NCI-H2196 treated with DMSO at 0.1 percent for 48 hours (cell line): ENCODE measurements around the gene ZSCAN21.

Experiments
- DNase-seq: peaks from one replicate; lab custom pipeline; 2025; ENCODE audit not compliant: unreplicated experiment; lab: John Stamatoyannopoulos, UW

Gene ZSCAN21

DNA sequence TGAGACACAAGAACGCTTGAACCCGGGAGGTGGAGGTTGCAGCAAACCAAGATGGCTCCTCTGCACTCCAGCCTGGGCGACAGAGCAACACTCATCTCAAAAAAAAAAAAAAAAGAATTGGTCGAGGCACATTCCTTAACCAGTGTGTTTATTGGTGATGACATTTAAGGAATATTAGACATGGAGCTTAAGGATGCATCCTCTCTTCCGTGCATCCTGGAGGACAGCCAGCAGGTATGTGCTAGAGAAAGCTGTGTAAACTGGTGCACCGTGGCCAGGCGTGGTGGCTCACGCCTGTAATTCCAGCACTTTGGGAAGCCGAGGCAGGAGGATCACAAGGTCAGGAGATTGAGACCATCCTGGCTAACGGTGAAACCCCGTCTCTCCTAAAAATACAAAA lies 22.4 kb upstream of the ZSCAN21 start:
- DNase-seq = no peak

DNA sequence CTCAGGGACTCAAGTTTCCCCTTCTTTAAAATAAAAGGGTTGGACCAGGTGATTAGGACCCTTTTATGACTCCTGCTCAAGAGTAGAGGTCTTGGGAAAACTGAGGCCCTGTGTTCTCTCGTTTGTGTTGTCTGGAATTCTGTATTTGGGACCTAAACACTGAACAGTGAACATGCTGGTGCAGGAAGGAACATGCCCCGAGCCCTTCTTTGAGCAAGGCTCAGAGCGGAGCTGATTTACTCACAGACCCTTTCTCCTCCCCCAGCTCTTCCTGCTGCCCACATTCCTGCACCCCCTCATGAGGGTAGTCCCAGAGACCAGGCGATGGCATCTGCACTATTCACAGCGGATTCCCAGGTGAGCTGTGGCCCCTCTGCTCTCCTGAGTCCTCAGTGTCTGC lies 20.0 kb upstream of the ZSCAN21 start:
- no peak for DNase-seq

DNA sequence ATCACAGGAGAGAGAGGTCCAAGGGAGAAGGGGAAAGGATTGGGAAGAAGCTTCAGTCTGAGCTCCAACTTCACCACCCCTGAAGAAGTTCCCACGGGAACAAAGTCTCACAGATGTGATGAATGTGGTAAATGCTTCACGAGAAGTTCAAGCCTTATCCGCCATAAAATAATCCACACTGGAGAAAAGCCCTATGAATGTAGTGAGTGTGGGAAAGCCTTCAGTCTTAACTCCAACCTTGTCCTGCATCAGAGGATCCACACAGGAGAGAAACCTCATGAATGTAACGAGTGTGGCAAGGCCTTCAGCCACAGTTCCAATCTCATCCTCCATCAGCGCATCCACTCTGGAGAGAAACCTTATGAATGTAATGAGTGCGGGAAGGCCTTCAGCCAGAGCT lies 16.0 kb upstream of the ZSCAN21 start:
- no peak for DNase-seq

DNA sequence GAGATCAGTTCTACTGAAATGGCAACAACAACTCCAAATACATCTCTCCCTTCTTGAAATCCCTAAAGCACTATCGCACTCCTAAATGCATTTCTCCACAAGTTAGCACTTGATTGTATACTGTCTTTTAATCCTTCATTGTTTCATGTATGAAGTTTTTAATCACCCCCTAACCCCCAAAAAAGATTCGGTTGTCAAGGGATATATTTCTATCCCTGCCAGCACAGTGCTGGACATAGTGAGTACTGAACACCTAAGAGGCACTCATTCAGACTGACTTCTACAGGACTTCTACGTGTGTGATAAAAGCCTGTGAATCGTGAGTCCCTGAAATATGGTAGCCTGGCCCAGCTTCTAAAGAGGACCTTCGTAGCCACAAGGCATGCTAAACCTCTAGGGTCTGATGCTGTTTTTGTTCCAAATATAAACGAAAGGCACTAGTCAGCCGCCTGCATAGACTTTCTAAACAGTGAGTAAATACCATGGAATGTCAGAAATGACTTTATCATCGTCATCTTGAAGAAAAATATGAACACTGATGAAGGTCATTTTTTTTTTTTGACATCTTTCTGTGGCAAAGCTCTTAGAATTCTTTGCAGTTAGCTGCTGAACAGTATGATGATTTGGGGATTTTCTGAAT lies 14.6 kb upstream of the ZSCAN21 start:
- no peak for DNase-seq

DNA sequence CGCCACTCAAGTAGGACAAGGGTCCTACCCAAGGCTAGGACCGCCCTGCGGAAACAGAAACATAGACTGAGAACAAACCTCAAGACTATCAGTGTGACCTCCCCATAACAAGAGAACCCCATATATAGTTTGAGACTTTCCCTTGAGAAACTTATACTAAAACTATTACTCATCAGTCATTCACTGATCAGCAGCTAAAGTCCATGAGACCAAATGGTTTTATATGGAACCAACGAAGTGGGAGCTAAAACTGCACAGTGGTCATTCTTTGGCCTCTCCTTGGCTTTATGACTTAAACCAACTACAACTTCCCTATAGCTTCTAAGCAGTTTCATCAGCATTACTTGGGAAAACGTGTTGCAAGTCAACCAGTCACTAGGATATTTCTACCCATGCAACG lies 13.7 kb upstream of the ZSCAN21 start:
- DNase-seq = no peak

DNA sequence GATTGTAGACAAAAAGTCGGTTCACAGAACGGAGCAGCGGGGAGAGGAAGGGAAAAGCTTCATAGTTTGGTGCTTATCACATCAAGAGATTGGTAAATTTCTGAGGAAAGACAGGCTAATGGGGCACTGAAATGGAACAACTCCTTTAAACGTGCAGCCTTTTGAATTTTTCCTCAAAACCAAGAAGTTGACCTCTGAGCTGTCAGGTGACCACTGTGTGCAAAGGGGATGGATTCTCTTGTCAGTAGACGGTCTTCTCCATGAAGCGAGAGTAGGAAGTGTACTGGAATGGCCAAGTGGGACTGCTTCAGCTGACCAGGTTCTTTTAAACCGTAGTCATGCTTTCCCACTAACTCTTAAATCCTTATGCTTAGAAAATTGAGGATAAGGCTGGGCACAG lies 11.2 kb upstream of the ZSCAN21 start:
- no peak for DNase-seq

DNA sequence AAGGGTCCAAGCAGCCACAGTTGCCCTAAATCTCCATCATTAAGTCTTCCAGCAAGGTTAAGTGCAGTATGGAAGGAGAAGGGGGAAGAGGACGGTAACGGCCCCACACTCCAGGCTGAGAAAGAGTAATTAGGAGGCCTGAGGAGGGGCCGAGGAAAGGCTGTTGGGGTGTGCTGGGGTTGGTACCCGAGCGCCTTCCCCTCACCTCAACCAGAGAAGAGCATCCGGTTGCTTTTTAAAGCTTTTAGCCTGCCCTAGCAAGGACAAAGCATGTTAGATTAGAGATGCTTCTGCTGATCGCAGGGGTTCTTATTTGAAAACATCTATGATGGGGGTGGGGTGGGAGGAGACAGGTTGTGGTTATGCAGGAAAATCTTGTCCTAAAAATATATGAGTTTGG lies 9.0 kb upstream of the ZSCAN21 start:
- no peak for DNase-seq

DNA sequence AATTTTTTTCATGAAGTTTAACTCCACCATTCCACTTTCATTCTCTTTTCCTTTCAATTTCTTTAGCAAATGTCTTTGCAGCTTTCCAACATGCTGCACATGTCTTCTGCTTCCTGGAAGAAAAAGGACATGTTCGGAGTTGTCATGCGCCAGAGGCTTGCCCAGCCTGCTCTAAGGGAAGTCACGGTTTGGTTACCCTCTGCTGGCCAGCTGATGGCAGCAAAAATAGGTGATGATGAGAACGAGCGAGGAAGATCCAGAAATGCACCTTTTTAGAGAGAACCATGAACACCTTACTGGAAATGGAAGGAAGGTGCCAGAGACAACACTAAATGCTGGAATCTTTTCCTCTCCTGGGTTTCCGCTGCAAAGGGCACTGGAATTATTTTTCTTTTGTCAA lies 4.9 kb upstream of the ZSCAN21 start:
- no peak for DNase-seq

DNA sequence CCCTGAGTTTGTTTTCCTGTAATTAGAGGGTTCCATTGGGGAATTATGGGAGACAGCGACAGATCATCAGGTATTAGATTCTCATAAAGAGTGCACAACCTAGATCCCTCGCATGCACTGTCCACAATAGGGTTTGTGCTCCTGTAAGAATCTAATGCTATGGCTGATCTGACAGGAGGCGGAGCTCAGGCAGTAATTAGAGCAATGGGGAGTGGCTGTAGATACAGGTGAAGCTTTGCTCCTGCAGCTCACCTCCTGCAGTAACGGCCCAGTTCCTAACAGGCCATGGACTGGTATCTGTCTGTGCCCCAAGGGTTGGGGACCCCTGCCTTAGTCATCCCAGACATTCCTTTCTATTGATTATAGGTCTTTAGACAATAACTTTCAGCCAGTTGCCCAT lies 894 bp upstream of the ZSCAN21 start:
- DNase-seq = no peak

DNA sequence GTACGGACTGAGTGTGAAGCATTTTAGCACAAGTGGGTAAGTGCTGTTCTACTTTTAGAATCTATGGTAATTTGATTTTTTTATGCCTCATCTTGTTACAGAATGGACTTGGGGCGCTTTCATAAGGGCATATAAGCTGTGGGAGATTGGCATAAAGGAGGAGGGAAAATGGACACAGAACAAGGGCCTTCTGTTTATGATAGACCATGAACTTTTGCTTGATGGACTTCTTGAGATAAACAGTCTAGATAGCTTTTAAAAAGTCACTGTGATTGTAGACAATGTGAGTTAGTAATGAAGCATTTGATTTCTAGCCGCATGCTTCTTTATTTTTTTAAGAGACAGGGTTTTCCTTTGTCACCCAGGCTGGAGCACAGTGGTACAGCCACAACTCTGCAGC lies 2.0 kb downstream of the ZSCAN21 start:
- no peak for DNase-seq

DNA sequence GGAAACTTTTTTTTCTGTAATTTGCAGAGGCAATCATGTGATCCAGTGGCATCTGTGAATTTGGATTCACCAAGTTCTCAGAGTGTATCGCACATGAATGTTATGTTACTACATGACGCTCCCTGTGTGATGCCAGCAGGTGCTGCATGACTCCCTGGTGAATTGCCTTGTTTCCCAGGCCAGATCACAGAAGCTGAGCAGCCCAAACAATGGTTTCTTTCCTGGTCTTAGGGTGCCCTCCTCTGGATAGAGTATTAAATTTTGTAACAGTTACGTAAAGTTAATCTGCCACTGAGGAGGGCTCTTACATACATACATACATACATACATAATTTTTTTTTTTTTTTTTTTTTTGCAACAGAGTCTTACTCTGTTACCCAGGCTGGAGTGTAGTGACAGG lies 3.6 kb downstream of the ZSCAN21 start:
- peak; percentile 75 for DNase-seq

DNA sequence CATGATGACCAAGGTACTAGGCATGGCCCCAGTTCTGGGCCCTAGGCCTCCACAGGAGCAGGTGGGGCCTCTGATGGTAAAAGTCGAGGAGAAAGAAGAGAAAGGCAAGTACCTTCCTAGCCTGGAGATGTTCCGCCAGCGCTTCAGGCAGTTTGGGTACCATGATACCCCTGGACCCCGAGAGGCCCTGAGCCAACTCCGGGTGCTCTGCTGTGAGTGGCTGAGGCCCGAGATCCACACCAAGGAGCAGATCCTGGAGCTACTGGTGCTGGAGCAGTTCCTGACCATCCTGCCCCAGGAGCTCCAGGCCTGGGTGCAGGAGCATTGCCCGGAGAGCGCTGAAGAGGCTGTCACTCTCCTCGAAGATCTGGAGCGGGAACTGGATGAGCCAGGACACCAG lies 7.4 kb downstream of the ZSCAN21 start:
- DNase-seq = no peak

DNA sequence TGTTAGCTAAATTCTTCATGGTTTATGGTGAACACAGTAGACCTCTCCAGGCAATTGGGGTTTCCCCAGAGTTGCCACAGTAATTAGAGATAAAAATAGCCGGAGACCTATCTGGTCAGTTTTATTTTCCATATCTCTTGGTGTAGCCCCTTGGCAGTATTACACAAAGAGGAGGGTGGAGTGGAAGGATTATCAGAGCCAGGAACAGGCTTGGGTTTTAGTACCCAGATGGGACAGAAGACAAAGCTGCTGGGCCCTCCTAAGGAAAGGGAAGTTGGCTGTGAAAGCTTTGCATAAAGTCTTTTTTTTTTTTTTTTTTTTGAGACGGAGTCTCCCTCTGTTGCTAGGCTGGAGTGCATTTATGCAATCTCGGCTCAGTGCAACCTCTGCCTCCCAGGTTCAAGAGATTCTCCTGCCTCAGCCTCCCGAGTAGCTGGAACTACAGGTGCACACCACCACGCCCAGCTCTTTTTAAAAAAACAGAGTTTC lies 9.7 kb downstream of the ZSCAN21 start:
- no peak for DNase-seq

DNA sequence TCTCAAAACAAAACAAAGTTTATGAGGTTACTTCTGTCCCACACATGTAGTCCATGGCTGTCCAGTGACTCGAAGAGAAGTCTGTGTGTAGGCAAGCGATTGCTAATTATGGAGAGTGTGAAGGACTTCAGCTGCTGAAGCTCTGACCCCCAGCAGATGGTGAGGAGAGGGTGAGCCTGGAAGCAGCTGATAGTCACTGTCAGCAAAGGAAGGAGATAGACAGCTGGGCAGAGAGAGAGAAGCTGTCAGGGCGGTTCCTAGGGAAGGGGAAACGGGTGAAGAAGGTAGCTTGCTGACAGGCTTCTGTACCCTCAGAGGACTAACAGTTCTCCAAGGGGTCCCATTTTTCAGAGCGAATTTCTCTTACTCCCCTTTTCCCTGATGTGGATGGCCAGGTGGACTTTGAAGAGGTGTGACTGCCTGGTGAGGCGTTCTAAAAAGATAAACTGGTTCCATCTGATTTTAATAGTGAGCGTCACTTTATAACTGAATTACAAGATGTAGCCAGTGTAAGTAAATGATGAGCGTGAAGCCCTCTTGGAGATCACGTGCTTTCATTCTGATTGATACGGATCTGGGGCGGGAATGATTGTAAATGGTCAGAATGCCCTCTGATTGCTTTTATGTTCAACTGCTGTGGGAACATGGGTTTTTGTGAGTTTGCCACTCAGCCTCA lies 12.1 kb downstream of the ZSCAN21 start:
- no peak for DNase-seq

DNA sequence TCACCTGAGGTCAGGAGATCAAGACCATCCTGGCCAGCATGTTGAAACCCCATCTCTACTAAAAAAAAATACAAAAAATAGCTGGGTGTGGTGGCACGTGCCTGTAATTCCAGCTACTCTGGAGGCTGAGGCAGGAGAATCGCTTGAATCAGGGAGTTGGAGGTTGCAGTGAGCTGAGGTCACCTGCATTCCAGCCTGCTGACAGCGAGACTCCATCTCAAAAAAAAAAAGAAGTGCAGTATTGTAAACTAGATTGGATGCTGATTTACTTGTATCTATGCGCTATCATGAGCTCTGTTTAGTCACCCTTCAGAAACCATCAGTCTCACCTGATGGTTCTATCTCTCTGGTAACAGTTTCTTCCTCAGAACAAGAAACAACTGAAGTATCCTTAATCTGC lies 13.8 kb downstream of the ZSCAN21 start:
- no peak for DNase-seq

DNA sequence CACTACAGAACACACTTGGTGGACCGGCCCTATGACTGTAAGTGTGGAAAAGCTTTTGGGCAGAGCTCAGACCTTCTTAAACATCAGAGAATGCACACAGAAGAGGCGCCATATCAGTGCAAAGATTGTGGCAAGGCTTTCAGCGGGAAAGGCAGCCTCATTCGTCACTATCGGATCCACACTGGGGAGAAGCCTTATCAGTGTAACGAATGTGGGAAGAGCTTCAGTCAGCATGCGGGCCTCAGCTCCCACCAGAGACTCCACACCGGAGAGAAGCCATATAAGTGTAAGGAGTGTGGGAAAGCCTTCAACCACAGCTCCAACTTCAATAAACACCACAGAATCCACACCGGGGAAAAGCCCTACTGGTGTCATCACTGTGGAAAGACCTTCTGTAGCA lies 14.6 kb downstream of the ZSCAN21 start:
- DNase-seq = no peak

DNA sequence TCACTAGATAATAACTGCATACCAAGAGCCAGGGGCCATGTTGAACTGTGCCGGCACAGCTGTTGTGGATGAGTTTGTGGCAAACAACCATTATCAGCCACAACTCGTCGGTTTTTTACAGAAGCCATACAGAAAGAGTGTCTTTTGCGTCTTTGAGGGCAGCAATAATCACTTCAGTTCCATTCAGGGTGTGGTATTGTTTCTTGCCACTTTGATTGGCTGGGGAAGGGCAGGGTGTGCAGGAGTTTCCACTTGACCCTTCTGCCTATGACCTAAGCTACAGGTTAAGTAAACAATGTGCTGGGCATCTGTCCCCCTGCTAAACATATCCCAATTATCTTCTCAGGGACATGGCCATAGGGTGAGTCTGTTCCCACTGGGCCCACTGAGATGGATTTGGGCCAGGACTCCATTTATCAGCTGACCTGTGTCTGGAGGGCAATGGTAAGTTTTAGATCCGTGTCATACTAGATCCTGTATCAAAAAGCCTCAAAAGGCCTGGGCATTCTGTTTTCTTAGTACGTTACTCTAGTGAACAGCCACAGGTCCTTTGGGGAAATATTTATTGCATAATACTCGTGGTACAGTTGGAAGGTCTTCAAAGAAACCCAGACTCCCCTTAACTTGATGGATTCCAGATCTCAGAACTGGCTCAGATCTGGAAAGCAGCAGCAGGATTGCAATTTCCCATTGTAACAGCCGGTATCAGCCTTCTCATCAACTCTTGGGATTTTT lies 16.0 kb downstream of the ZSCAN21 start:
- DNase-seq = no peak

DNA sequence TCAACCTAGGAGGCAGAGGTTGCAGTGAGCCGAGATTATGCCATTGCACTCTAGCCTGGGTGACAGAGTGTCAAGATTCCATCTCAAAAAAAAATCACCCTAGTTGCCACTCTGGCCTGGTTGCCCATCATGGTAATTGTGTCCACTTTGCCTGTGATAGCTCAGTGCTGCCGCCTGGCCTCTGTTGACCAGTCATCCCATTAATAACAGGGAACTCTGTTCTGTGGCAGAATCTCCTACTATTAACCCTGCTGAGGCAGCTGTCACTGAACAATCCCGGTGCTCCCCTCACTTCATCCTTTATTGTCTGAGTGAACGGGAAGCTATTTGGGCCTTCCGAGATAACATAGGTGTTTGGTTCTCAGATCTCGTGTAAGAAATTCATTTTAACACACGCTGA lies 17.4 kb downstream of the ZSCAN21 start:
- no peak for DNase-seq

DNA sequence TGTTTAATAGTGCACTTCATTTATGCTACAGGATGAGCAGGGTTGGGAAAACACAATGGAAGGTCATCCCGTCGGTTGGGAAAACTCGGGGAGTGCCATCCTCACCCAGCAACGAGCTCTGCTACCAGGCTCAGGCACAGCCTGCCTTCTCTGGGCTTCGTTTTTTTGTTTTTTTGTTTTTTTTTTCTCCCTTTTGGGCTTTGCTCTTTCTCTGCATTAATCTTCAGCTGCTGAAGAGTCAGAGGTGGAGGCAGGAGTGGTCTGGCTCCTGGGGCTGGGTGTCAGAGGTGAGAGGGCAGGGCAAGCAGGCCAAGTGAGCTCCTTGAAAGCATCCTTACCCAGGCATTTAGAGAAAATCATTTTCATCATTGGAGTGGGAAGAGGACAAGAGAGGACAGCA lies 20.4 kb downstream of the ZSCAN21 start:
- no peak for DNase-seq

DNA sequence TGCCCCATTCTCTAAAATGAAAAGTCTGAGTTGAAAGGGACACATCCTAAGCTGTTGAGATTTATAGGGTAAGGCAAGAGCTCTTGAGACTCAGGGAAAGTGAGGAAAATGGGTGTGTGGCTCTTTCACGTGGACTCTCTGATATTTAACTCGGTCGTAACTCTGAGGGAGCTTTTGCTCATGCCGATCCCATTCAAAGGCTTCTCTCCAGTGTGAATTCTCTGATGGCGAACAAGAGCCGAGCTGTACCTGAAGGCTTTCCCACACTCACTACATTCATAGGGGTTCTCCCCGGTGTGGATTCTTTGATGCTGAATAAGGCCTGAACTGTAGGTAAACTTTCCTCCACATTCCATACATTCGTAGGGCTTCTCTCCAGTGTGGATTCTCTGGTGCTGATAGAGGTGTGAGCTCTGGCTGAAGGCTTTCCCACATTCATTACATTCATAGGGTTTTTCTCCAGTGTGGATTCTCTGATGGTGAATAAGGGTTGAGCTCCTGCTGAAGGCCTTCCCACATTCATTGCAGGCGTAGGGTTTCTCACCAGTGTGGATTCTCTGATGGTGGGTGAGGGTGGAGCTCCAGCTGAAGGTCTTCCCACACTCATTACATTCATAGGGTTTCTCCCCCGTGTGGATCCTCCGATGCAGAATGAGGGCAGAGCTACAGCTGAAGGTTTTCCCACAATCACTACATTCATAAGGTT lies 21.6 kb downstream of the ZSCAN21 start:
- no peak for DNase-seq

DNA sequence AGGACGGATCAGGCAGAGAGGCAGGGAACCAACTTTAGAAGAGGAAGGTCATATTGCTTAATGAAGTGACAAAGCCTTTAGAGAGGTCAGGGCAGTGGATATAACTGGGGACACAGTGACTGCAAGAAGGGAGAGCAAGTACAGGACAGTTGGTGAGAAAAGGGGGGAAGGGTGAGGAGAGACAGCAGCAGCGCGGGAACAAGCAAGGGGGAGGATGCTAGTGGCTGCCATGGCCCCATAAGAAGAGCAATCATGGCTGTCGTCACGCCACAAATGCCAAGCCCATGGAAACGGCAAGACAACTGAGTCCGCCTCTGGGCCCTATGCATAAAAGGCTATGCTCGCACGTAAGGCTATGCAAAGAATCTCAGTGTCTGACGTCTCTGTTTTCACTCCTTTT lies 22.9 kb downstream of the ZSCAN21 start:
- no peak for DNase-seq

DNA sequence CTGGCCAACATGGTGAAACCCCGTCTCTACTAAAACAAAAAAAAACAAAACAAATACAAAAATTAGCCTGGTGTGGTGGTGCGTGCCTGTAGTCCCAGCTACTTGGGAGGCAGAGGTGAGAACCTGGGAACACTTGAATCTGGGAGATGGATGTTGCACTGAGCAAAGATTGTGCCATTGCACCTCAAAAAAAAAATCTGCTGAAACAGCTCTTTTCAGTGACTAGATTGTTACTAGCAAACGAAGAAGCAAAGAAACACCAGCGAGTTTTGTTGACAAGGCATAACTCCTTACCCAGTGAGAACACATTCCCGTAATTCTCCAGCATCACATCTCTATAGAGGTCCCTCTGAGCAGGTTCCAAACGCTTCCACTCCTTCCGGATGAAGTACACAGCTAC lies 25.3 kb downstream of the ZSCAN21 start:
- DNase-seq = no peak
